K562 (cell line): ENCODE data around the gene ELF2. TPM values are rescaled to one million over a fixed set of nuclear protein-coding genes. Genes with fewer than 3 reads are reported as not detected.

Experiments used
- ATF6 ChIP-seq: sonication (generic); formaldehyde crosslinking; IDR thresholded peaks from 2 replicates; pipeline ENCODE4 v1.4.0; 2020; ENCODE audit warnings: mild to moderate bottlenecking, missing genetic modification reagents
- BCL6 ChIP-seq: fragments of 250-450 bp; sonication (Bioruptor Pico); IDR thresholded peaks from 2 replicates; pipeline ENCODE4 v1.4.0; 2020
- BRCA1 ChIP-seq, 2 experiments: fragments of 450-650 bp in 1 of 2; sonication (generic) in 1 of 2; formaldehyde crosslinking in 1 of 2; IDR thresholded peaks; 2 replicates each; pipeline versions ENCODE4 v1.5.0 to v1.6.1; 2017 to 2020; ENCODE audit warnings: mild to moderate bottlenecking in 1 of 2, missing genetic modification reagents in 1 of 2
- BRF1 ChIP-seq: IDR thresholded peaks from 3 replicates; pipeline ENCODE4 v1.6.1; 2011; ENCODE audit warnings: borderline replicate concordance, mild to moderate bottlenecking; ENCODE audit not compliant: insufficient read length; ENCODE audit errors: extremely low read depth
- CBFA2T3 ChIP-seq: fragments of 450-650 bp; IDR thresholded peaks from 2 replicates; pipeline ENCODE4 v1.6.1; 2017
- HCFC1 ChIP-seq: IDR thresholded peaks from 2 replicates; pipeline ENCODE4 v1.6.1; 2012; ENCODE audit warnings: low read depth, low read length, improper control_type of control experiment
- HEY1 ChIP-seq: fragments of 250-450 bp; sonication (Bioruptor Pico); IDR thresholded peaks from 2 replicates; pipeline ENCODE4 v1.5.0; 2020; ENCODE audit warnings: mild to moderate bottlenecking, moderate library complexity, borderline replicate concordance
- KDM2B ChIP-seq: fragments of 250-450 bp; sonication (Bioruptor Pico); IDR thresholded peaks from 2 replicates; pipeline ENCODE4 v1.8.0; 2021; ENCODE audit warnings: mild to moderate bottlenecking, moderate library complexity
- MCM2 ChIP-seq: fragments of 450-650 bp; IDR thresholded peaks from 2 replicates; pipeline ENCODE4 v1.6.1; 2017; ENCODE audit warnings: low read depth, mild to moderate bottlenecking
- MEF2A ChIP-seq: IDR thresholded peaks from 2 replicates; pipeline ENCODE4 v1.6.1; 2011; ENCODE audit warnings: low read depth, mild to moderate bottlenecking, low read length, moderate library complexity; ENCODE audit not compliant: control insufficient read depth
- RERE ChIP-seq: sonication (generic); formaldehyde crosslinking; IDR thresholded peaks from 2 replicates; pipeline ENCODE4 v1.8.0; 2023; ENCODE audit warnings: missing genetic modification reagents, mild to moderate bottlenecking, borderline replicate concordance
- RNF2 ChIP-seq: sonication (generic); IDR thresholded peaks from 2 replicates; pipeline ENCODE4 v1.6.1; 2016
- TRIM28 ChIP-seq: fragments of 450-650 bp; IDR thresholded peaks from 2 replicates; pipeline ENCODE4 v1.6.1; 2017
- ZNF143 ChIP-seq: sonication (generic); formaldehyde crosslinking; IDR thresholded peaks from 2 replicates; pipeline ENCODE4 v1.9.0; 2022; ENCODE audit warnings: mild to moderate bottlenecking, missing genetic modification reagents
- ZNF263 ChIP-seq: sonication (generic); formaldehyde crosslinking; IDR thresholded peaks from 2 replicates; pipeline ENCODE4 v1.8.0; 2022; ENCODE audit warnings: mild to moderate bottlenecking, missing genetic modification reagents, borderline replicate concordance
- ZNF311 ChIP-seq: fragments of 250-450 bp; sonication (Bioruptor Pico); IDR thresholded peaks from 2 replicates; pipeline ENCODE4 v1.4.0; 2020; ENCODE audit warnings: mild to moderate bottlenecking, moderate library complexity
- ZNF639 ChIP-seq, 2 experiments: fragments of 200-800 bp in 1 of 2; sonication (Bioruptor generic) in 1 of 2; sonication (generic) in 1 of 2; formaldehyde crosslinking in 1 of 2; IDR thresholded peaks in 1 of 2; conservative IDR thresholded peaks in 1 of 2; 2 replicates each; pipeline versions ENCODE4 v1.5.0 to v1.6.1; 2016 to 2020; ENCODE audit warnings: missing compliant biosample characterization in 1 of 2, missing genetic modification characterization in 1 of 2, missing genetic modification reagents in 1 of 2
- polyA plus RNA-seq, 8 experiments: library from polyadenylated mRNA; depleted of rRNA in 4 of 8; stranded (reverse) in 5 of 8; unstranded in 3 of 8; fragments of >200 nt; fragmentation: Nextera tagmentation in 2 of 8; fragmentation: Illumina TruSeq in 1 of 8; extraction: Ambion mirVana in 2 of 8; extraction: Trizol in 1 of 8; gene quantifications; 2 replicates each; pipeline versions ENCODE4 v1.2.1 to v1.2.3, GENCODE V29; 2011 to 2014; ENCODE audit warnings: inconsistent platforms in 1 of 8, missing spikeins in 1 of 8
- total RNA-seq, 7 experiments: library from RNA; depleted of rRNA in 6 of 7; stranded (reverse); fragments of >200 nt in 6 of 7; fragmentation: Illumina TruSeq in 2 of 7; extraction: Trizol in 2 of 7; gene quantifications; 2 replicates each; pipeline versions ENCODE4 v1.2.1 to v1.2.3, GENCODE V29; 2011 to 2021; ENCODE audit warnings: low replicate concordance in 1 of 7
- TF ChIP-seq, protein P1 (sequence below): fragments of 450-650 bp; formaldehyde crosslinking; IDR thresholded peaks from 2 replicates; pipeline ENCODE4 v1.4.0; 2022; ENCODE audit warnings: missing genetic modification characterization
- TF ChIP-seq, protein P2 (sequence below): sonication (generic); formaldehyde crosslinking; IDR thresholded peaks from 2 replicates; pipeline ENCODE4 v1.9.0; 2022; ENCODE audit warnings: mild to moderate bottlenecking, missing genetic modification reagents

Gene ELF2
- total and polyA plus RNA-seq, 9 of the 15 experiments (the other 6 are each of a cell fraction or from before 2014, with no cell fraction given), result 9.4 to 58.7 (median 41.6) TPM

- TF ChIP-seq ZNF639 (CRISPR knock-in tag; conservative IDR thresholded peaks at IDR 0.05 in 1 of 2, IDR thresholded peaks at IDR 0.05 in 1 of 2), result peak in 1 of 2 experiments; percentile 92; a peak in 2 of 4 replicates
- TF ChIP-seq ATF6, result no peak
- TF ChIP-seq RERE, result no peak
- no peak for TF ChIP-seq ZNF143
- TF ChIP-seq TRIM28, result no peak
- TF ChIP-seq MEF2A, result no peak
- TF ChIP-seq BCL6 (CRISPR knock-in tag), result no peak
- TF ChIP-seq CBFA2T3, result peak; percentile 63
- no peak for TF ChIP-seq MCM2
- no peak for TF ChIP-seq ZNF311 (CRISPR knock-in tag)
- TF ChIP-seq HCFC1, result no peak
- TF ChIP-seq HEY1 (CRISPR knock-in tag), result no peak
- TF ChIP-seq, protein P1, sequence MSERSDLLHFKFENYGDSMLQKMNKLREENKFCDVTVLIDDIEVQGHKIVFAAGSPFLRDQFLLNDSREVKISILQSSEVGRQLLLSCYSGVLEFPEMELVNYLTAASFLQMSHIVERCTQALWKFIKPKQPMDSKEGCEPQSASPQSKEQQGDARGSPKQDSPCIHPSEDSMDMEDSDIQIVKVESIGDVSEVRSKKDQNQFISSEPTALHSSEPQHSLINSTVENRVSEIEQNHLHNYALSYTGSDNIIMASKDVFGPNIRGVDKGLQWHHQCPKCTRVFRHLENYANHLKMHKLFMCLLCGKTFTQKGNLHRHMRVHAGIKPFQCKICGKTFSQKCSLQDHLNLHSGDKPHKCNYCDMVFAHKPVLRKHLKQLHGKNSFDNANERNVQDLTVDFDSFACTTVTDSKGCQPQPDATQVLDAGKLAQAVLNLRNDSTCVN, result no peak
- no peak for TF ChIP-seq RNF2
- TF ChIP-seq BRCA1 (IDR thresholded peaks at IDR 0.05), result no peak
- TF ChIP-seq BRCA1 (CRISPR knock-in tag; IDR thresholded peaks at IDR 0.05), result no peak
- TF ChIP-seq KDM2B (CRISPR knock-in tag), result no peak
- TF ChIP-seq BRF1, result no peak
- TF ChIP-seq ZNF263 (CRISPR knock-in tag), result no peak
- TF ChIP-seq, protein P2, sequence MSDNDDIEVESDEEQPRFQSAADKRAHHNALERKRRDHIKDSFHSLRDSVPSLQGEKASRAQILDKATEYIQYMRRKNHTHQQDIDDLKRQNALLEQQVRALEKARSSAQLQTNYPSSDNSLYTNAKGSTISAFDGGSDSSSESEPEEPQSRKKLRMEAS (CRISPR knock-in tag), result no peak
Measured at GRCh38 chr4:139208404-139208945, 31.5 kb upstream of the ELF2 start (continued).
